HepG2 (cell line): ENCODE measurements around the gene LRBA.

ENCODE experiments used
- MNT ChIP-seq: fragments of 450-650 bp; IDR thresholded peaks from 2 replicates; pipeline ENCODE4 v1.6.1; 2016
- NR2F6 ChIP-seq, 2 experiments: IDR thresholded peaks; 2 replicates each; pipeline ENCODE4 v1.6.1; 2016; ENCODE audit warnings: antibody characterized with exemption in 1 of 2, mild to moderate bottlenecking in 1 of 2
- SRY ChIP-seq: sonication (generic); formaldehyde crosslinking; IDR thresholded peaks from 2 replicates; pipeline ENCODE4 v1.8.0; 2022; ENCODE audit warnings: mild to moderate bottlenecking, missing genetic modification reagents
- TBP ChIP-seq: sonication (generic); formaldehyde crosslinking; IDR thresholded peaks from 2 replicates; pipeline ENCODE4 v1.5.0; 2020; ENCODE audit warnings: missing genetic modification reagents
- YEATS2 ChIP-seq: sonication (generic); formaldehyde crosslinking; IDR thresholded peaks from 2 replicates; pipeline ENCODE4 v1.4.0; 2020; ENCODE audit warnings: missing genetic modification reagents, borderline replicate concordance
- ZSCAN12 ChIP-seq: sonication (generic); formaldehyde crosslinking; IDR thresholded peaks from 2 replicates; pipeline ENCODE4 v1.9.0; 2021; ENCODE audit warnings: mild to moderate bottlenecking, missing genetic modification reagents
- ZSCAN20 ChIP-seq: sonication (generic); formaldehyde crosslinking; IDR thresholded peaks from 2 replicates; pipeline ENCODE4 v1.4.0; 2020; ENCODE audit warnings: missing genetic modification reagents, mild to moderate bottlenecking, borderline replicate concordance

- no peak for TF ChIP-seq TBP (CRISPR knock-in tag)
- no peak for TF ChIP-seq YEATS2 (CRISPR knock-in tag)
- TF ChIP-seq ZSCAN20 (CRISPR knock-in tag): no peak
- TF ChIP-seq ZSCAN12 (CRISPR knock-in tag): no peak
- no peak for TF ChIP-seq MNT
- no peak for TF ChIP-seq SRY (CRISPR knock-in tag)
- no peak for TF ChIP-seq NR2F6 (IDR thresholded peaks at IDR 0.05)
- TF ChIP-seq NR2F6 (CRISPR knock-in tag; IDR thresholded peaks at IDR 0.05): no peak
Measured at GRCh38 chr4:150258569-150258968, 756.5 kb downstream of the LRBA start.
